ENCODE results near the gene SCAPER. TPM values are rescaled to one million over a fixed set of nuclear protein-coding genes. Genes with fewer than 3 reads are reported as not detected.
A peak's percentile ranks its signal among the peaks of the same experiment; 100 is the strongest.

Gene SCAPER
- total and polyA plus RNA-seq, 2 of the 4 experiments (the other 2 are of a cell fraction), result 2.9 to 9.7 TPM

GRCh38 chr15:76376816-76377215, 528.3 kb downstream of the SCAPER start:
- H4K20me1 ChIP-seq (ENCODE audit: insufficient read depth, low read length), result no peaks in the 10 kb centered on the region
- H3K14ac ChIP-seq (replicated peaks; ENCODE audit: low read depth, low read length), result no peak overlapping the region
- H4K91ac ChIP-seq (ENCODE audit: insufficient read depth, low read depth, low read length), result no peak overlapping the region
- no peak overlapping the region for H2AFZ ChIP-seq (replicated peaks; ENCODE audit: low read length, poor library complexity)
- DNase-seq (peak; percentile 46), ATAC-seq (ENCODE audit: low read depth) (peak; percentile 51; the same call in 1 of the 2 replicates)
- no peak overlapping the region for H3K23ac ChIP-seq (ENCODE audit: low read depth, low read length)
- H3K9ac ChIP-seq (ENCODE audit: low read depth, low read length), result no peak overlapping the region
- H3K9me1 ChIP-seq (ENCODE audit: insufficient read depth, low read length), result peaks cover 7% of the 10 kb centered on the region; the same call in 1 of the 2 replicates
- H3K18ac ChIP-seq (ENCODE audit: low read depth, low read length), result no peak overlapping the region
- H2AK9ac ChIP-seq (replicated peaks; ENCODE audit: low read depth, low read length, poor library complexity), result no peak overlapping the region
- H3K56ac ChIP-seq (ENCODE audit: extremely low read depth, insufficient read depth, low read length), result no peak overlapping the region
- H2AK5ac ChIP-seq (ENCODE audit: low read depth, low read length), result no peak overlapping the region
- in situ Hi-C loops (cut with MboI; ENCODE audit: low sequenced_read_pairs), result no loop called here
- WGBS, 2 experiments (ENCODE audit: extremely low coverage in 2 of 2, insufficient read length in 1 of 2), result no CpG with 5 or more reads among the region's 8 CpGs
- H4K5ac ChIP-seq (ENCODE audit: low read depth, low read length), result no peak overlapping the region
- H2BK120ac ChIP-seq (ENCODE audit: low read depth, low read length), result no peak overlapping the region
- no peak overlapping the region for H2BK20ac ChIP-seq (ENCODE audit: low read depth, low read length)
- no peaks in the 10 kb centered on the region for H3K27me3 ChIP-seq (ENCODE audit: control insufficient read depth, insufficient read depth, low read length)
- no peak for TF ChIP-seq USF2 (IDR thresholded peaks at IDR 0.05; ENCODE audit: low read depth, low read length)
- no peak for TF ChIP-seq POLR2A (IDR thresholded peaks at IDR 0.05; ENCODE audit: low read depth, low read length)
- no peak for TF ChIP-seq MAZ (IDR thresholded peaks at IDR 0.05; ENCODE audit: borderline replicate concordance, low read depth, low read length)
- no peak for TF ChIP-seq ELK1 (IDR thresholded peaks at IDR 0.05; ENCODE audit: borderline replicate concordance, low read depth, low read length)
- TF ChIP-seq CEBPB (IDR thresholded peaks at IDR 0.05; ENCODE audit: low read depth, low read length), result no peak
- no peak for TF ChIP-seq RCOR1 (IDR thresholded peaks at IDR 0.05; ENCODE audit: insufficient replicate concordance, low read length)
- no peak for TF ChIP-seq BHLHE40 (IDR thresholded peaks at IDR 0.05; ENCODE audit: low read depth, low read length)
- no peak for TF ChIP-seq FOS (IDR thresholded peaks at IDR 0.05; ENCODE audit: low read depth, low read length)
- TF ChIP-seq RAD21 (IDR thresholded peaks at IDR 0.05; ENCODE audit: low read length), result no peak
- no peak for TF ChIP-seq MAFK (IDR thresholded peaks at IDR 0.05; ENCODE audit: low read depth, low read length)
- TF ChIP-seq CTCF (conservative IDR thresholded peaks at IDR 0.05; ENCODE audit: low read depth, low read length), result no peak
- TF ChIP-seq MXI1 (IDR thresholded peaks at IDR 0.05; ENCODE audit: borderline replicate concordance, low read depth, low read length), result no peak
- no peak for TF ChIP-seq SMC3 (IDR thresholded peaks at IDR 0.05; ENCODE audit: low read depth, low read length)
- no peak for TF ChIP-seq NFE2L2 (IDR thresholded peaks at IDR 0.05; ENCODE audit: low read depth, low read length)
- no peak for TF ChIP-seq CHD1 (IDR thresholded peaks at IDR 0.05; ENCODE audit: low read depth, low read length)
- no peak overlapping the region for H4K8ac ChIP-seq (ENCODE audit: low read depth in 2 of 2, low read length in 2 of 2)
- H2BK5ac ChIP-seq (ENCODE audit: low read depth, low read length, poor library complexity, severe bottlenecking), result no peak overlapping the region
- H2BK15ac ChIP-seq (ENCODE audit: low read depth, low read length), result no peak overlapping the region
- no peak overlapping the region for H3K4me3 ChIP-seq (ENCODE audit: insufficient read depth, low read depth, low read length)
- no peaks in the 10 kb centered on the region for H3K79me1 ChIP-seq (ENCODE audit: low read depth in 1 of 2, low read length in 2 of 2)
- no TSS peak for BruUV-seq (replicated peaks)
- peaks cover 1% of the 10 kb centered on the region; the same call in 1 of the 2 replicates for H3K36me3 ChIP-seq (ENCODE audit: control insufficient read depth, insufficient read depth, low read length)
- dilution Hi-C loops (cut with HindIII; ENCODE audit: low sequenced_read_pairs, unreplicated experiment), result no loop called here
- H3K4me1 ChIP-seq (ENCODE audit: control insufficient read depth, insufficient read depth, low read length), result no peaks in the 10 kb centered on the region; the same call in 1 of the 2 replicates
- no peak overlapping the region for H3K27ac ChIP-seq (ENCODE audit: insufficient read depth, low read length)
- ChIA-PET CTCF (no interaction called here), POLR2A (ENCODE audit: unreplicated experiment) (no interaction called here)
- H3K9me3 ChIP-seq (ENCODE audit: control insufficient read depth, insufficient read depth, low read length), result no peaks in the 10 kb centered on the region
- intact Hi-C loops (cut with micrococcal nuclease), result no loop called here
- no peak overlapping the region for H3K4ac ChIP-seq (ENCODE audit: low read depth, low read length)
- peak overlapping the region; percentile 19; the same call in 1 of the 2 replicates for H3K4me2 ChIP-seq (ENCODE audit: low read depth, low read length)
